HFFc6 (cell line): Measurements from ENCODE around the gene CEBPZ. TPM values are rescaled to one million over a fixed set of nuclear protein-coding genes. Genes with fewer than 3 reads are reported as not detected.

Experiments
- DNase-seq: peaks from one replicate; pipeline ENCODE4 v3.0.0-alpha.2; 2018
- H3K27ac Mint-ChIP-seq: 2 replicates; pipeline ENCODE4 v1.8.0; 2020; ENCODE audit warnings: mild to moderate bottlenecking, mixed read lengths
- H3K27me3 Mint-ChIP-seq: 2 replicates; pipeline ENCODE4 v1.8.0; 2021; ENCODE audit warnings: mild to moderate bottlenecking, moderate library complexity, mixed read lengths; ENCODE audit not compliant: insufficient read depth
- H3K36me3 Mint-ChIP-seq: 2 replicates; pipeline ENCODE4 v1.8.0; 2021; ENCODE audit warnings: low read depth, mixed read lengths
- H3K4me1 Mint-ChIP-seq: 2 replicates; pipeline ENCODE4 v1.8.0; 2020; ENCODE audit warnings: low read depth, mixed read lengths
- H3K4me3 Mint-ChIP-seq: 2 replicates; pipeline ENCODE4 v1.8.0; 2020; ENCODE audit warnings: mild to moderate bottlenecking, moderate library complexity, mixed read lengths
- H3K9me3 Mint-ChIP-seq: 2 replicates; pipeline ENCODE4 v1.8.0; 2020; ENCODE audit warnings: mild to moderate bottlenecking, mixed read lengths
- CTCF ChIP-seq: fragments of 200-600 bp; sonication (generic); IDR thresholded peaks from 2 replicates; pipeline ENCODE4 v1.5.0; 2021; ENCODE audit warnings: antibody characterized with exemption, mild to moderate bottlenecking
- total RNA-seq, 6 experiments: library from RNA; stranded (reverse); fragmentation: NEBNext Ultra II Directional; extraction: Animal tissue kit (Norgen Biotek cat#: 25700); gene quantifications; 2 replicates in 1 of 6; 3 replicates in 5 of 6; pipeline ENCODE4 v1.2.3, GENCODE V29; 2021

Gene CEBPZ
- total RNA-seq, 6 experiments from 2014 or later, result 36.9 to 50.2 (median 40.7) TPM

GRCh38 chr2:37156071-37156856 lies 75.1 kb downstream of the CEBPZ start:
- H3K27ac Mint-ChIP-seq, result peak overlapping the region; percentile 96
- TF ChIP-seq CTCF, result no peak
- H3K4me1 Mint-ChIP-seq, result peaks cover 43% of the 10 kb centered on the region
- DNase-seq, result peak; percentile 36
- H3K4me3 Mint-ChIP-seq, result peak overlapping the region; percentile 99
- H3K36me3 Mint-ChIP-seq, result peaks cover 35% of the 10 kb centered on the region
- H3K27me3 Mint-ChIP-seq, result peaks cover 2% of the 10 kb centered on the region; the same call in 1 of the 2 replicates
- H3K9me3 Mint-ChIP-seq, result peaks cover 12% of the 10 kb centered on the region

- no peak for TF ChIP-seq CTCF
- Mint-ChIP-seq H3K36me3 (peaks cover 39% of the 10 kb centered on the region), H3K4me3 (peak overlapping the region; percentile 99), H3K27ac (no peak overlapping the region; the same call in 1 of the 2 replicates), H3K4me1 (peaks cover 57% of the 10 kb centered on the region), H3K27me3 (peaks cover 2% of the 10 kb centered on the region; the same call in 1 of the 2 replicates), H3K9me3 (peaks cover 12% of the 10 kb centered on the region)
- DNase-seq, result no peak
Measured at GRCh38 chr2:37154785-37155184, 76.6 kb downstream of the CEBPZ start.

- no peak for TF ChIP-seq CTCF
- Mint-ChIP-seq H3K36me3 (peaks cover 45% of the 10 kb centered on the region), H3K4me3 (no peak overlapping the region)
Measured at GRCh38 chr2:37153224-37153623, 78.2 kb downstream of the CEBPZ start.

More at GRCh38 chr2:37153224-37153623, 78.2 kb downstream of the CEBPZ start:
- Mint-ChIP-seq H3K4me1 (peaks cover 60% of the 10 kb centered on the region), H3K9me3 (peaks cover 12% of the 10 kb centered on the region), H3K27ac (no peak overlapping the region), H3K27me3 (peaks cover 2% of the 10 kb centered on the region; the same call in 1 of the 2 replicates)
- no peak for DNase-seq

Other genes with a start within 250 kb of the CEBPZ start
- gene HEATR5B, start 147.2 kb downstream of the CEBPZ start, total RNA-seq, result 10 to 100 TPM in 5 of 6 experiments, 1 to 10 TPM in 1; 9.9 to 12.5 (median 12.1) TPM
- 10 to 100 TPM in 5 of 6 experiments, 1 to 10 TPM in 1; 8.5 to 11.9 (median 10.9) TPM for gene GPATCH11, start 147.1 kb downstream of the CEBPZ start, total RNA-seq
- gene EIF2AK2, start 74.6 kb downstream of the CEBPZ start, total RNA-seq, result 10 to 100 TPM; 42.7 to 55.2 (median 45.7) TPM
- not detected for gene SULT6B1, start 42.9 kb downstream of the CEBPZ start, total RNA-seq
- 10 to 100 TPM; 55.2 to 66.6 (median 63.5) TPM for gene CEBPZOS, start 35.1 kb downstream of the CEBPZ start, total RNA-seq
- gene NDUFAF7, start 62 bp upstream of the CEBPZ start, total RNA-seq, result 10 to 100 TPM; 10.2 to 13.6 (median 12.1) TPM
- gene PRKD3, start 93.2 kb upstream of the CEBPZ start, total RNA-seq, result 10 to 100 TPM; 19.9 to 33.7 (median 27.5) TPM
- 1 to 10 TPM; 4.4 to 7.2 (median 5.4) TPM for gene QPCT, start 113.0 kb upstream of the CEBPZ start, total RNA-seq